ENCODE results near the gene EFCAB14. TPM values are rescaled to one million over a fixed set of nuclear protein-coding genes. Genes with fewer than 3 reads are reported as not detected.
"Not testable (repeated sequence)": the region's sequence is repeated elsewhere in the genome, so short reads cannot be mapped to it uniquely, and the experiment has no call there.

EFCAB14 gene
- polyA plus RNA-seq, 2 donors: 19.3 to 27.8 TPM

- 34 to 36% methylated on average over 4 of the region's 4 CpGs for WGBS, 2 donors
- Histone ChIP-seq H3K27ac (ENCODE audit: low read depth in 2 of 2, low read length in 1 of 2) (peak overlapping the region; percentile 48 to 71), H3K4me1 (ENCODE audit: control insufficient read depth in 2 of 2, insufficient read depth in 2 of 2, low read length in 1 of 2) (peaks cover 2 to 16% of the 10 kb centered on the region in 2 donors)
- not testable (repeated sequence) for H3K36me3 ChIP-seq (ENCODE audit: control insufficient read depth in 2 of 2, insufficient read depth in 2 of 2, low read length in 1 of 2); H3K27me3 ChIP-seq (ENCODE audit: control insufficient read depth in 1 of 2, insufficient read depth in 2 of 2, low read length in 2 of 2); H3K4me3 ChIP-seq (ENCODE audit: low read depth in 1 of 2, low read length in 2 of 2); H3K9me3 ChIP-seq (ENCODE audit: control insufficient read depth in 2 of 2, insufficient read depth in 1 of 2, low read depth in 1 of 2, low read length in 1 of 2)
Observed at GRCh38 chr1:46754707-46755106, 35.8 kb upstream of the EFCAB14 start.

- H3K27me3 ChIP-seq (ENCODE audit: control insufficient read depth in 1 of 2, insufficient read depth in 2 of 2, low read length in 2 of 2): no peaks in the 10 kb centered on the region
- 34 to 57% methylated on average over 1 of the region's 1 CpG for WGBS, 2 donors
- H3K4me1 ChIP-seq (ENCODE audit: control insufficient read depth in 2 of 2, insufficient read depth in 2 of 2, low read length in 1 of 2): peaks cover 2 to 18% of the 10 kb centered on the region in 2 donors
Observed at GRCh38 chr1:46753985-46754384, 35.1 kb upstream of the EFCAB14 start.

DNA sequence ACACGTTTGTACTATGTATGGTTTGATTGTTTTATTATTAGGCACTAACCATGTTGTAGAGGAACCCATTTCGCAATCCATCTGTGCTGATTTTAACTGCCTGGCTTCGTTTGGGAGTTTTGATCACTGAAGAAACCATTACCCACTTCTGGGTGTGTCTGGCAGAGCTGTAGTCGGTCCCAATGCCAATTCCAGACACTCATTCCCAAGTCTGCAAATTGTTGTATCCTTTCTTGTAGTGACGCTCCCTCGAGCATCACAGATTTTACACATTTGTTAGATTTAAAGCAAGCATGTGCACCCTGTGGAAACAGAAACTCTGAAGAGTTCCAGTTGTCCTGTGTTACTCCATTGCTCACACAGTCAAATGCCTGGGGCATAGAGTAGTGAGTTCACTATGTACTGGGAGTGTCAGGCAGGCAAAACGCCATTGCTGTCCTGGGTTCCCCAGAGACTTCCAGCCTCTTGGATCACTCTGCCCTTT is 31.0 kb upstream of the EFCAB14 start:
- WGBS, 2 donors: 32 to 35% methylated on average over 7 of the region's 7 CpGs
- no peaks in the 10 kb centered on the region for H3K9me3 ChIP-seq (ENCODE audit: control insufficient read depth in 2 of 2, insufficient read depth in 1 of 2, low read depth in 1 of 2, low read length in 1 of 2)
- peaks cover 0 to 11% of the 10 kb centered on the region in 2 donors for H3K4me1 ChIP-seq (ENCODE audit: control insufficient read depth in 2 of 2, insufficient read depth in 2 of 2, low read length in 1 of 2)
- H3K36me3 ChIP-seq (ENCODE audit: control insufficient read depth in 2 of 2, insufficient read depth in 2 of 2, low read length in 1 of 2): no peaks in the 10 kb centered on the region
- no peak overlapping the region for H3K4me3 ChIP-seq (ENCODE audit: low read depth in 1 of 2, low read length in 2 of 2)
- peak overlapping the region; percentile 38 to 74 for H3K27ac ChIP-seq (ENCODE audit: low read depth in 2 of 2, low read length in 1 of 2)
- H3K27me3 ChIP-seq (ENCODE audit: control insufficient read depth in 1 of 2, insufficient read depth in 2 of 2, low read length in 2 of 2): no peaks in the 10 kb centered on the region

More at GRCh38 chr1:46753985-46754384, 35.1 kb upstream of the EFCAB14 start:
- Histone ChIP-seq H3K4me3 (ENCODE audit: low read depth in 1 of 2, low read length in 2 of 2) (no peak overlapping the region), H3K36me3 (ENCODE audit: control insufficient read depth in 2 of 2, insufficient read depth in 2 of 2, low read length in 1 of 2) (no peaks in the 10 kb centered on the region), H3K9me3 (ENCODE audit: control insufficient read depth in 2 of 2, insufficient read depth in 1 of 2, low read depth in 1 of 2, low read length in 1 of 2) (no peaks in the 10 kb centered on the region), H3K27ac (ENCODE audit: low read depth in 2 of 2, low read length in 1 of 2) (peak overlapping the region in 1 of 2 donors; percentile 45)

- peak overlapping the region; percentile 74 to 81 for H3K27ac ChIP-seq (ENCODE audit: low read depth in 2 of 2, low read length in 1 of 2)
- no peaks in the 10 kb centered on the region for H3K9me3 ChIP-seq (ENCODE audit: control insufficient read depth in 2 of 2, insufficient read depth in 1 of 2, low read depth in 1 of 2, low read length in 1 of 2)
- no peak overlapping the region for H3K4me3 ChIP-seq (ENCODE audit: low read depth in 1 of 2, low read length in 2 of 2)
- H3K27me3 ChIP-seq (ENCODE audit: control insufficient read depth in 1 of 2, insufficient read depth in 2 of 2, low read length in 2 of 2): no peaks in the 10 kb centered on the region
- H3K36me3 ChIP-seq (ENCODE audit: control insufficient read depth in 2 of 2, insufficient read depth in 2 of 2, low read length in 1 of 2): no peaks in the 10 kb centered on the region
- peaks cover 0 to 11% of the 10 kb centered on the region in 2 donors for H3K4me1 ChIP-seq (ENCODE audit: control insufficient read depth in 2 of 2, insufficient read depth in 2 of 2, low read length in 1 of 2)
- WGBS, 2 donors: 55 to 65% methylated on average over 1 of the region's 1 CpG
Observed at GRCh38 chr1:46749404-46749803, 30.5 kb upstream of the EFCAB14 start.

- Histone ChIP-seq H3K9me3 (ENCODE audit: control insufficient read depth in 2 of 2, insufficient read depth in 1 of 2, low read depth in 1 of 2, low read length in 1 of 2) (no peaks in the 10 kb centered on the region), H3K36me3 (ENCODE audit: control insufficient read depth in 2 of 2, insufficient read depth in 2 of 2, low read length in 1 of 2) (no peaks in the 10 kb centered on the region), H3K4me1 (ENCODE audit: control insufficient read depth in 2 of 2, insufficient read depth in 2 of 2, low read length in 1 of 2) (peaks cover 0 to 11% of the 10 kb centered on the region in 2 donors), H3K27ac (ENCODE audit: low read depth in 2 of 2, low read length in 1 of 2) (no peak overlapping the region), H3K4me3 (ENCODE audit: low read depth in 1 of 2, low read length in 2 of 2) (no peak overlapping the region), H3K27me3 (ENCODE audit: control insufficient read depth in 1 of 2, insufficient read depth in 2 of 2, low read length in 2 of 2) (no peaks in the 10 kb centered on the region)
- WGBS, 2 donors: 31 to 32% methylated on average over 5 of the region's 5 CpGs
Observed at GRCh38 chr1:46747683-46748288, 28.9 kb upstream of the EFCAB14 start.

DNA sequence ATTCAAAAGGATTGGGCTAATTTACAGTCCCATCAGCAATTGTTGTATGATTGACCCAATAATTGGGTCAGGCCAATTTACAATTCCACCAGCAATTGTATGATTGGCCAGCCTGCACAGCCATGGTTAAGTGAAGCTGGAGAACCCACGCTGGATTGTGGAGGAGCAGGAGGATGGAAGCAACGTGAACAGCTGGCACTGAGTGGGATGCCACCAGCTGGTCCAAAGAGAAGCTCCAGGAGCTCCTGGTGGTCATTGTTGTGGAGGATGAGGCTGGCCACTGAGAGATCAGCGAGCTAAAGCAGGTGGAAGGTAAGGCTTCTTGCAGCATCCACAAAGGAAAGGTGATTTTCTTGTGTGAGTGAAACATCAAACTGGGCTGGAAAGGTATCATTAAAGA is 23.2 kb upstream of the EFCAB14 start:
- Histone ChIP-seq H3K4me1 (ENCODE audit: control insufficient read depth in 2 of 2, insufficient read depth in 2 of 2, low read length in 1 of 2) (no peaks in the 10 kb centered on the region), H3K9me3 (ENCODE audit: control insufficient read depth in 2 of 2, insufficient read depth in 1 of 2, low read depth in 1 of 2, low read length in 1 of 2) (no peaks in the 10 kb centered on the region), H3K27me3 (ENCODE audit: control insufficient read depth in 1 of 2, insufficient read depth in 2 of 2, low read length in 2 of 2) (no peaks in the 10 kb centered on the region), H3K36me3 (ENCODE audit: control insufficient read depth in 2 of 2, insufficient read depth in 2 of 2, low read length in 1 of 2) (no peaks in the 10 kb centered on the region), H3K4me3 (ENCODE audit: low read depth in 1 of 2, low read length in 2 of 2) (no peak overlapping the region), H3K27ac (ENCODE audit: low read depth in 2 of 2, low read length in 1 of 2) (no peak overlapping the region)
- 67 to 69% methylated on average over 3 of the region's 3 CpGs for WGBS, 2 donors

- 0 to 3% methylated on average over 3 of the region's 3 CpGs for whole genome bisulfite sequencing, 2 donors
- no peak overlapping the region for H3K27ac ChIP-seq (ENCODE audit: low read depth in 2 of 2, low read length in 1 of 2)
- no peaks in the 10 kb centered on the region for H3K4me1 ChIP-seq (ENCODE audit: control insufficient read depth in 2 of 2, insufficient read depth in 2 of 2, low read length in 1 of 2)
- no peak overlapping the region for H3K4me3 ChIP-seq (ENCODE audit: low read depth in 1 of 2, low read length in 2 of 2)
- no peaks in the 10 kb centered on the region for H3K36me3 ChIP-seq (ENCODE audit: control insufficient read depth in 2 of 2, insufficient read depth in 2 of 2, low read length in 1 of 2)
- H3K9me3 ChIP-seq (ENCODE audit: control insufficient read depth in 2 of 2, insufficient read depth in 1 of 2, low read depth in 1 of 2, low read length in 1 of 2): no peaks in the 10 kb centered on the region
- no peaks in the 10 kb centered on the region for H3K27me3 ChIP-seq (ENCODE audit: control insufficient read depth in 1 of 2, insufficient read depth in 2 of 2, low read length in 2 of 2)
Observed at GRCh38 chr1:46735708-46736324, 16.9 kb upstream of the EFCAB14 start.

DNA sequence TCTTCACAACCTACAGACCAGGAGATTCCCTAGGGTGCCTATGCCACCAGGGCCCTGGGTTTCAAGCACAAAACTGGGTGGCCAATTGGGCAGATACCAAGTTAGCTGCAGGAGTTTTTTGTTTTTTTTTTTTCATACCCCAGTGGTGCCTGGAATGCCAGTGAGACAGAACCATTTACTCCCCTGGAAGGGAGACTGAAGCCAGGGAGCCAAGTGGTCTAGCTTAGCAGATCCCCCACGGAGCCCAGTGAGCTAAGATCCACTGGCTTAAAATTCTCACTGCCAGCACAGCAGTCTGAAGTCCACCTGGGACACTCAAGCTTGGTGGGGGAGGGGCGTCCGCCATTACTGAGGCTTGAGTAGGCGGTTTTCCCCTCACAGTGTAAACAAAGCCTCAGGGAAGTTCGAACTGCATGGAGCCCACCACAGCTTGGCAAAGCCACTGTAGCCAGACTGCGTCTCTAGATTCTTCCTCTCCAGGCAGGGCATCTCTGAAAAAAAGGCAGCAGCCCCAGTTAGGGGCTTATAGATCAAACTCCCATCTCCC is 9.5 kb upstream of the EFCAB14 start:
- 37 to 41% methylated on average over 6 of the region's 6 CpGs for WGBS, 2 donors
- H3K4me3 ChIP-seq (ENCODE audit: low read depth in 1 of 2, low read length in 2 of 2); H3K27ac ChIP-seq (ENCODE audit: low read depth in 2 of 2, low read length in 1 of 2); H3K36me3 ChIP-seq (ENCODE audit: control insufficient read depth in 2 of 2, insufficient read depth in 2 of 2, low read length in 1 of 2); H3K9me3 ChIP-seq (ENCODE audit: control insufficient read depth in 2 of 2, insufficient read depth in 1 of 2, low read depth in 1 of 2, low read length in 1 of 2); H3K4me1 ChIP-seq (ENCODE audit: control insufficient read depth in 2 of 2, insufficient read depth in 2 of 2, low read length in 1 of 2); H3K27me3 ChIP-seq (ENCODE audit: control insufficient read depth in 1 of 2, insufficient read depth in 2 of 2, low read length in 2 of 2): not testable (repeated sequence)

DNA sequence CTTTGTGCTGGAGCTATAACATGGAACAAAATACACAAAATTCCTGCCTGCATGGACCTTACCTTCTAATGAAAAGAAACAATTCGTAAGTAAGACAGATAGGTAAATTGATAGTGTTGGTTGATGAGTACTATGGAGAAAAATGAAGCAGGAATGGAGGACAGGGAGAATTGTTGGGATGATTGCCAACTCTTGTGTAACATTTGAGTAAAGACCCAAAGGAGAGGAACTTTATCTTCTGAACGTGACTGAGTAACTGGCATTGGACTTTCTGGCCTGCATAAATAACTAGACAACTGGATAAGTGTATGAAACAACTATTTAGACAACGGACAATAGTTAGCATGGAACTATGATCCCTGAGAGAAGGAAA is 6.8 kb upstream of the EFCAB14 start:
- no peak overlapping the region for H3K4me3 ChIP-seq (ENCODE audit: low read depth in 1 of 2, low read length in 2 of 2)
- no peaks in the 10 kb centered on the region for H3K27me3 ChIP-seq (ENCODE audit: control insufficient read depth in 1 of 2, insufficient read depth in 2 of 2, low read length in 2 of 2)
- no peaks in the 10 kb centered on the region for H3K36me3 ChIP-seq (ENCODE audit: control insufficient read depth in 2 of 2, insufficient read depth in 2 of 2, low read length in 1 of 2)
- no peak overlapping the region for H3K27ac ChIP-seq (ENCODE audit: low read depth in 2 of 2, low read length in 1 of 2)
- WGBS, 2 donors: 53 to 58% methylated on average over 3 of the region's 3 CpGs
- no peaks in the 10 kb centered on the region for H3K9me3 ChIP-seq (ENCODE audit: control insufficient read depth in 2 of 2, insufficient read depth in 1 of 2, low read depth in 1 of 2, low read length in 1 of 2)
- peaks cover 0 to 3% of the 10 kb centered on the region in 2 donors for H3K4me1 ChIP-seq (ENCODE audit: control insufficient read depth in 2 of 2, insufficient read depth in 2 of 2, low read length in 1 of 2)

Data from esophagus (tissue), 2 donors.